ENCODE results near the gene CRAMP1. TPM values are rescaled to one million over a fixed set of nuclear protein-coding genes. Genes with fewer than 3 reads are reported as not detected.

The CRAMP1 gene
- total RNA-seq, 2 experiments from 2014 or later, result 23.9 to 25.2 TPM

DNA sequence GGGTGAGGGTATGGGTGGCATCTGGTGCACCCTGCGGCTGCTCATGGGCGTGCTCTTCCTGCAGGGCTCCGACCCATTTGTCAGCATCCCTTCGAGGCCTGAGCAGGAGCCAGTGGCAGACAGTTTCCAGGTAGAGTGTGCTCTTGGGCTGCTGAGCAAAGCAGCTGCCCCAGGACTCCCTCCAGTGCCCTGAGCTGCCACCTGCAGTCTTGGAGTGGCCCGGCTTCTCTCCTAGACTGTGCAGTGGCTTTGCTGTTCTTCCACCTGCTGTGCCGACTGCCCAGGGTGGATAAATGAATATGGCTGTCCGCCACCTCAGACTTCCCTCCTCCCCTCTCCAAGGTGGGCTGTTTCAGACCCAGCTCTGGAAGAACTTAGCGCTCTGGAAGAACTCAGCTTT lies 55.1 kb downstream of the CRAMP1 start:
- H3K36me3 Mint-ChIP-seq (ENCODE audit: low read depth), result peaks cover 54% of the 10 kb centered on the region
- ChIA-PET CTCF (interaction anchor here (2.7 kb wide), 1 partner anchor 10 kb away, joined by 6 read pairs; the partner anchor contains the start of gene JPT2), POLR2A (no interaction called here)
- no peaks in the 10 kb centered on the region for H3K27me3 Mint-ChIP-seq (ENCODE audit: low read depth)
- no peaks in the 10 kb centered on the region for H3K9me3 Mint-ChIP-seq (ENCODE audit: insufficient read depth)
- ATAC-seq (no peak), DNase-seq (no peak)
- no peak overlapping the region for H3K27ac Mint-ChIP-seq
- no peaks in the 10 kb centered on the region for H3K4me1 Mint-ChIP-seq (ENCODE audit: low read depth)
- H3K4me3 Mint-ChIP-seq, result no peak overlapping the region

DNA sequence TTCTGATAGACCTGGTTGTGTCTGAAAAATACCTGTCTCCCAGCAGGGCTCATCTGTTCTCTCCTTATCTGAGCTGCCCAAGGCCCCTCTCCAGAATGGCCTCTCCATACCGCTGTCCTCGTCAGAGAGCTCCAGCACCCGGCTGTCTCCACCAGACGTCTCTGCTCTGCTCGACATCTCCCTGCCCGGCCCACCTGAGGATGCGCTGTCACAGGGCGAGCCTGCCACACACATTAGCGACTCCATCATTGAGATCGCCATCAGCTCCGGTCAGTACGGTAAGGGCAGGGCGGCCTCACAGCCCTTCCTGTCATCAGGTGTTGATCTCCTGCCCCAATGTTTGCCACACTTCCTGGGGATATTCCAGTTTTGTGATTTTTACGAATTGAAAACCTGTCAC lies 55.8 kb downstream of the CRAMP1 start:
- Mint-ChIP-seq H3K36me3 (ENCODE audit: low read depth) (peaks cover 53% of the 10 kb centered on the region), H3K4me3 (no peak overlapping the region), H3K27me3 (ENCODE audit: low read depth) (no peaks in the 10 kb centered on the region), H3K4me1 (ENCODE audit: low read depth) (no peaks in the 10 kb centered on the region), H3K27ac (no peak overlapping the region), H3K9me3 (ENCODE audit: insufficient read depth) (no peaks in the 10 kb centered on the region)
- CTCF ChIA-PET, result interaction anchor here (2.7 kb wide), 1 partner anchor 10 kb away, joined by 6 read pairs; the partner anchor contains the start of gene JPT2
- no peak for DNase-seq
- no peak for ATAC-seq
- POLR2A ChIA-PET, result no interaction called here

DNA sequence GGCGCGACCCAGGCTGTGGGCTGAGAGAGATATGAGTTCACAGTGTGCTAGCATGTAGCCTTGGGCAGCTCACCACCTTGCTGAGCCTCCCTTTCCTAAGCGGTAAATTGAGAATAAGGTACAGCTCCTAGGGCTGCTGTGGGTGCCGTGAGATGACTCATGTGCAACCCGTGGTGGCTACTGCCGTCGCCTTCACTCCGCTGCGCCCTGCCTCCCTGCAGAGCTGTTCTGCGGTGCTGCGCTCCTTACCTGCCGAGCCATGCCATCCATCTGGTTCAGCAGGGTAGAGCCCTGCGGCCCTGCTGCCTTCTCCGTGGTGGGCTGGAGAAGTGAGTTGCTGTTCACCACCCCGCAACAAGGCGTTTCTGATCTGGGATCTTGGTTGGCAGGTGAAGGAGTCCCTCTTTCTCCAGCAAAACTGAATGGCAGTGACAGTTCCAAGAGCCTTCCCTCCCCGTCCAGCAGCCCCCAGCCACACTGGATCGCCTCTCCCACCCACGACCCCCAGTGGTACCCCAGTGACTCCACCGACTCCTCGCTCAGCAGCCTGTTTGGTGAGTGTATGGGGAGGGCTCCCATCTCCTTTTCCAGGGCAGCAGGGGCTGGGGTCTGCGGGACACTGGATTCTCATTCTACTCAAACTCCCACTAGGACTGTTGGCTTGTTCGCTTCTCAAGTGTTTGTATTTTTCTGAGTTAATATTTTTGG lies 56.6 kb downstream of the CRAMP1 start:
- Mint-ChIP-seq H3K27me3 (ENCODE audit: low read depth) (no peaks in the 10 kb centered on the region), H3K4me3 (no peak overlapping the region), H3K27ac (no peak overlapping the region), H3K36me3 (ENCODE audit: low read depth) (peaks cover 52% of the 10 kb centered on the region), H3K9me3 (ENCODE audit: insufficient read depth) (no peaks in the 10 kb centered on the region), H3K4me1 (ENCODE audit: low read depth) (no peaks in the 10 kb centered on the region)
- no peak for DNase-seq
- ChIA-PET CTCF (no interaction called here), POLR2A (no interaction called here)
- ATAC-seq, result no peak

DNA sequence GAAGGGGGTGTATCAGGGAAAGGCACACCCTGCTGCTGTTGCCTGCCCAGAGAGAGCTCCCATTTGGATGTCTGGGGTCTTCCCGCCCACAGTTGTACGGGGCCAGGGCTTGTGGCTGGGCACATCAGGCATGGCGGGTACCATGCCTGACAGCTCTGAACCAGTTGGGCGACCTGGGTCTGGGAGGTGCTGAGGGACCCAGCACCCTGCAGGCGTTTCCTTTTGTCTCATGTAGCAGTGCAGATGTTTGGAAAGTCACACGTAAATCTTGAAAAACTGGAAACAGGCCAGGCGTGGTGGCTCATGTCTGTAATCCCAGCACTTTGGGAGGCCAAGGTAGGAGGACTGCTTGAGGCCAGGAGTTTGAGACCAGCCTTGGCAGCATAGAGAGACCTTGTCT lies 57.5 kb downstream of the CRAMP1 start:
- Mint-ChIP-seq H3K4me3 (no peak overlapping the region), H3K9me3 (ENCODE audit: insufficient read depth) (no peaks in the 10 kb centered on the region), H3K27me3 (ENCODE audit: low read depth) (no peaks in the 10 kb centered on the region), H3K27ac (no peak overlapping the region), H3K4me1 (ENCODE audit: low read depth) (no peaks in the 10 kb centered on the region), H3K36me3 (ENCODE audit: low read depth) (peaks cover 56% of the 10 kb centered on the region)
- CTCF ChIA-PET, result no interaction called here
- no peak for DNase-seq
- POLR2A ChIA-PET, result no interaction called here
- ATAC-seq, result no peak

DNA sequence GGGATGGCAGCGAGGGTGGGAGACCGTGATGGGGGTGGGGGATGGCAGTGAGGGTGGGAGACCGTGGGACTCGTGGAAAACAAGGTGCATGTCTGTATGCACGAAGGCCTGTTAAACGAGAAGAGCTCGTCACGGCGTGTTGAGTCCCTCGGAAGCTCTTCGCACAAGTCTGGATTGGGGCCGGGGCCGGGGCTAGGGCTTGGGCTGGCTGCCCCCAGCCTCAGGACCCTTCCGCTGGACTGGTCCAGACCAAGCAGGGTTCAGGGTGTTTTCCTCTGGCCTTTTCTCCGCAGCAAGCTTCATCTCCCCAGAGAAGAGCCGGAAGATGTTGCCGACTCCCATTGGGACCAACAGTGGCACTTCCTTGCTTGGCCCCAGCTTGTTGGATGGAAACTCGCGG lies 58.2 kb downstream of the CRAMP1 start:
- DNase-seq (no peak), ATAC-seq (no peak)
- ChIA-PET CTCF (no interaction called here), POLR2A (no interaction called here)
- Mint-ChIP-seq H3K27ac (no peak overlapping the region), H3K9me3 (ENCODE audit: insufficient read depth) (no peaks in the 10 kb centered on the region), H3K36me3 (ENCODE audit: low read depth) (peaks cover 63% of the 10 kb centered on the region), H3K4me3 (no peak overlapping the region), H3K4me1 (ENCODE audit: low read depth) (no peaks in the 10 kb centered on the region), H3K27me3 (ENCODE audit: low read depth) (no peaks in the 10 kb centered on the region)

DNA sequence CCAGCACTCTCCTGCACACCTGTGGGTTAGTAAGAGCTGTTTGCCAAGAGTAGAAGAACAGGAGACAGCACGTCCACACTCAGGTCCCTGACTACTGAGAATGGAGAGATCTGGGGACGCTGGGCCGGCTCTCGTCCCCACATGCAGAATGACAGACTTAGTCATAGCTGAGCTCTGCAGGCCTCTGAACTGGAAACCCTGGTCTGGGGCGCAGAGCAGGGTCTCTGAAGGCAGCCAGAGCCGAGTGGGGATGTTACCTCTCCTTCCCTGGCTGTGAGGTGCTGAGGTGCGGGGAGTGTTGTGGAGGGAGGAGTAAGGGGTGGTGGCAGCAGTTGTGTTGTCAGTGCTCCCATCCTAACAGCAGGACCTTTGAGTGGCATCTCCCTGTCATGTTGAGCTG lies 58.7 kb downstream of the CRAMP1 start:
- Mint-ChIP-seq H3K36me3 (ENCODE audit: low read depth) (peaks cover 68% of the 10 kb centered on the region), H3K9me3 (ENCODE audit: insufficient read depth) (no peaks in the 10 kb centered on the region), H3K27me3 (ENCODE audit: low read depth) (no peaks in the 10 kb centered on the region), H3K27ac (no peak overlapping the region), H3K4me3 (no peak overlapping the region), H3K4me1 (ENCODE audit: low read depth) (no peaks in the 10 kb centered on the region)
- CTCF ChIA-PET, result no interaction called here
- DNase-seq (no peak), ATAC-seq (no peak)
- POLR2A ChIA-PET, result no interaction called here

DNA sequence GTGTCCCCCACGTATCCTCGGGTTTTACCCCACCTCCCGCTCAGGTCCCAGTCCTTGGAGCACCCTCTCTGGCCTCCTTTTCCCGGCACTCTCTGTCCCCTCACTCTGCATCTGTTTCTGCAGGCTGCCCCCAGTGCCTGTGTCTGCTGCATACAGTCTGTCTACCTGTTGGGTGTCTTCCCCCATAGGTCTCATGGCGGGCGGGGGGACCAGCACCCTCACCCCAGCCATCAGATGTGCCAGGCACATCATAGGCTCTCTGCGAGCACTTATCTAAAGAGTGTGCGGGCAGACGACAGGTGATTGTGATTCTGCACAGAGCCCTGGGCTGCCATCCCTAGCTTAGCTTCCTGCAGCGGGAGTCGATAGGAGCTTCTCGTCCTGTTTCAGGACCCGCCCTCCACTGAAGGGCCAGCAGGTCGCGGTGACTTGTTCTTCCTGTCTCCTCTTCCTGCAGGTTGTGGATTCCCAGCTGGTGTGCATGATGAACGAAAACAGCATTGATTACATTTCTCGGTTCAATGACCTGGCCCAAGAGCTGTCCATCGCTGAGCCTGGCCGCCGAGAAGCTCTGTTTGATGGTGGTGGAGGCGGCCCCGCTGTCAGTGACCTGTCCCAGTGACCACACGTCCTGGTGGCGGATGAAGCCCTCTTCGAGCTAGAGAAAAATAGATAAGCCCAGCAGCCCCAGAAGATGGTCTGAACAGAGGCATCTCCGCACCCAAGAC lies 61.4 kb downstream of the CRAMP1 start:
- Mint-ChIP-seq H3K27ac (no peak overlapping the region), H3K36me3 (ENCODE audit: low read depth) (peaks cover 58% of the 10 kb centered on the region), H3K27me3 (ENCODE audit: low read depth) (no peaks in the 10 kb centered on the region), H3K9me3 (ENCODE audit: insufficient read depth) (no peaks in the 10 kb centered on the region), H3K4me3 (no peak overlapping the region), H3K4me1 (ENCODE audit: low read depth) (peaks cover 9% of the 10 kb centered on the region)
- ChIA-PET POLR2A (no interaction called here), CTCF (interaction anchor here (1.7 kb wide), 1 partner anchor 32 kb away, joined by 5 read pairs; the partner anchor contains the start of gene MAPK8IP3)
- no peak for DNase-seq
- no peak for ATAC-seq

DNA sequence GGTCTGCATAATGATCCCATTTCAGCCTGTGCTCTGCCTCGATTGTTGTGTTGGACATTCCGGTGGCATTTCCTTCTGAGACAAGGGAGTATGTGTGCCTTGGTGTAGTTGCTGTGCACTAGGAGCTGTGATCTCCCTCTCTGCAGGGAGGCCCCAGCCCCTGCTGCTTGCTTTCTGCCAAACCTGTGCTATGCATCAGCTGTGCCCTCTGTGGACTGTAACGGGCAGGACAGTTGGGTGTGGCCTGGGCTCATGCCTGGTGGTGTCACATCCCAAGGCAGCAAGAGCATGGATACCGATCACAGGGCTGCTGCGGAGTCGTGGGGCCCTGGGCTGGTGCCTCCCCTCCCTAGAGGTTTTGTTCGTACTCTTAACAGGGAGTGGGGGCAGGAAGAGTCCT lies 62.1 kb downstream of the CRAMP1 start:
- ChIA-PET POLR2A (no interaction called here), CTCF (interaction anchor here (1.7 kb wide), 1 partner anchor 32 kb away, joined by 5 read pairs; the partner anchor contains the start of gene MAPK8IP3)
- H3K4me1 Mint-ChIP-seq (ENCODE audit: low read depth), result peaks cover 15% of the 10 kb centered on the region
- H3K9me3 Mint-ChIP-seq (ENCODE audit: insufficient read depth), result no peaks in the 10 kb centered on the region
- peaks cover 58% of the 10 kb centered on the region for H3K36me3 Mint-ChIP-seq (ENCODE audit: low read depth)
- H3K27me3 Mint-ChIP-seq (ENCODE audit: low read depth), result no peaks in the 10 kb centered on the region
- ATAC-seq (no peak), DNase-seq (no peak)
- H3K27ac Mint-ChIP-seq, result no peak overlapping the region
- H3K4me3 Mint-ChIP-seq, result no peak overlapping the region

DNA sequence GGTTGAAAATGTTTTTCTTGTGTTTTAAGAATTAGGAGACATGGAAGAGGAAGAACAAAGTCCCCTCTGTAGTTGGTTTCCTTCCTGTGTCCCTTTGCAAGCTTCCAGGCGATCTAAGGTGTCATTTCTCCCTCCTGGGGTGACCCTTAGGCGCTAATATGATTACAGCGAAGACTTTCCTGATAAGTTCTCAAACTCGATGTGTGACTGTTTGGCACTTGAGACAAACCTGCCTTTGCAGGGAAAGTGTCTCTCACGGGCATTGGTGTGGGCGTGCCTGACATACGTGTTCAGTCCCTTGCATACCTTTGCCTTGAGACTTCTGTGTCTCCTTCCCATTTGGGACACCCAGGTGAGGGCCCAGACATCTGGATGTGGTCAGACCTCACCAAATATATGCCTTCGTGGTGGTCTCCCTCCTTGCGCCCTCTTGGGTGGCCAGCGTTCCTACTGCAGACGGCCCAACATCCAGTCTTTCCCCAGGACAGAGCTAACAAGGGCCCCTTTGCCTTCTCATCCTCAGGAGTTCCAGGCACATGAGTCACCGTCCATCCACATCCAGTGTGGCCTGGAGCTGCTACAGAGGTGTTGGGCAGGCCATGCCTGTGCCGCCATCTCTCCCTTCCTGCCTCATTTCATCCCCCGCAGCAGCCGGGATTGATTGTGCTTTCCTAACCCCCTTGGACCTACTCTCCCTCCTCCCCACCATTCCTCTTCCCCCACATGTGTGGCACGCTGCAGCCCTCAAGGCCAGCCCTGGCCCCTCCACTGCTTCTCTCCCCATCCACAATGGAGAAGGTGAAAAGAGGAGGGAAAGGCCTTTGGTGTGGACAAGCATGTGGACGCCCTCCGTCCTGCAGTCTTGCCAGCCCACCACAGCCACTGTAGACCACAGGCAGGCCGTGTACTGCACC lies 62.8 kb downstream of the CRAMP1 start:
- ChIA-PET CTCF (interaction anchor here (1.7 kb wide), 1 partner anchor 31 kb away, joined by 5 read pairs; the partner anchor contains the start of gene MAPK8IP3), POLR2A (no interaction called here)
- no peak overlapping the region for H3K27ac Mint-ChIP-seq
- H3K27me3 Mint-ChIP-seq (ENCODE audit: low read depth), result no peaks in the 10 kb centered on the region
- no peak overlapping the region for H3K4me3 Mint-ChIP-seq
- ATAC-seq (no peak), DNase-seq (no peak)
- H3K36me3 Mint-ChIP-seq (ENCODE audit: low read depth), result peaks cover 53% of the 10 kb centered on the region
- no peaks in the 10 kb centered on the region for H3K9me3 Mint-ChIP-seq (ENCODE audit: insufficient read depth)
- peaks cover 20% of the 10 kb centered on the region for H3K4me1 Mint-ChIP-seq (ENCODE audit: low read depth)

DNA sequence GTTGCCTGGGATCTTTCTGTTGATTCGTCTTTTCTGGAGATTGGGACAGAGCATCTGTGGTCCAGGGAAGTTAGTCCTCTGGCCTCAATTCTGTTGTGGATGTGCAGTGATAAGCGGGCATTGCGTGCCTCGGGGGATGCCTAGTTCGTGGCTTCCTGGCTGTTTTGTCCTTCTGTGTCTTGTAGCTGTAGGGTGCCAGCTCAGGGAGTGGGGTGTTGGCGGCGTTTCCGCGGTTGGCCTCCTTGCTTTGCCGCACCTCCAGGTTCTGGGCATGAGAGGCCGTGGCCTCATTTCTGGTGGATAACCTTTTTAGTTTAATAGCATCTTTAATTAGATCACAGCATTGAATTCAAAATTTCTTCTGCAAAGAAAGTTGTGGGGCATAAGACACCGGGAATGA lies 64.5 kb downstream of the CRAMP1 start:
- DNase-seq (no peak), ATAC-seq (no peak)
- Mint-ChIP-seq H3K9me3 (ENCODE audit: insufficient read depth) (no peaks in the 10 kb centered on the region), H3K27ac (no peak overlapping the region), H3K36me3 (ENCODE audit: low read depth) (peaks cover 48% of the 10 kb centered on the region), H3K4me3 (no peak overlapping the region), H3K27me3 (ENCODE audit: low read depth) (no peaks in the 10 kb centered on the region), H3K4me1 (ENCODE audit: low read depth) (peaks cover 36% of the 10 kb centered on the region)
- CTCF ChIA-PET, result interaction anchor here (1.0 to 1.8 kb wide), 2 partner anchors 10 to 29 kb away, joined by 3 to 6 read pairs; partner anchors contain the start of gene MAPK8IP3
- POLR2A ChIA-PET, result no interaction called here

DNA sequence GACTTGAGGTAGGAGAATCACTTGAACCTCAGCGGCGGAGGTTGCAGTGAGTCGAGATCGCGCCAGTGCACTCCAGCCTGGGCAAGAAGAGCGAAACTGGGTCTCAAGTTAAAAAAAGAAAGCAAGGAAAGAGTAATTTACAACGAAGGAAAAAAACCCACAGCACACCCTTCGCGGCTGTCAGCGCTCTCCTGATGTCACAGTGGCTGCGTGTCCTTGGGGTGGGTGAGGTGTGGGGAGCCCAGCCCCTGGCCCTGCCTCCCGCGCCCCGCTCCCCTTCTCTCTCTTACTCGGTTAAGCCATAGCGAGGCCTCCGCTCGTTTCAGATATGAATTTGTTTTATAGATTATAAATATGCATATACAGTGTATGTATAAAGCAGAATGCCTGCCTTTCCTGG lies 65.2 kb downstream of the CRAMP1 start:
- peaks cover 38% of the 10 kb centered on the region for H3K4me1 Mint-ChIP-seq (ENCODE audit: low read depth)

More for the DNA sequence above, 65.2 kb downstream of the CRAMP1 start:
- H3K9me3 Mint-ChIP-seq (ENCODE audit: insufficient read depth), result no peaks in the 10 kb centered on the region
- peak overlapping the region; percentile 44 for H3K4me3 Mint-ChIP-seq
- H3K27ac Mint-ChIP-seq, result no peak overlapping the region
- H3K36me3 Mint-ChIP-seq (ENCODE audit: low read depth), result peaks cover 41% of the 10 kb centered on the region
- H3K27me3 Mint-ChIP-seq (ENCODE audit: low read depth), result no peaks in the 10 kb centered on the region
- ATAC-seq, result no peak
- POLR2A ChIA-PET, result interaction anchor here (0.9 to 2.0 kb wide), 3 partner anchors 29 to 537 kb away, joined by 3 to 19 read pairs (median 5); partner anchors contain the start of genes EME2, MAPK8IP3, MRPS34 and PGP
- CTCF ChIA-PET, result interaction anchor here (1.0 to 2.9 kb wide), 4 partner anchors 10 to 257 kb away, joined by 3 to 21 read pairs (median 5); partner anchors contain the start of genes MAPK8IP3 and UQCC4
- no peak for DNase-seq
